Umbilical cord (tissue), 2 donors: ENCODE data around the gene BTBD7. TPM values are rescaled to one million over a fixed set of nuclear protein-coding genes. Genes with fewer than 3 reads are reported as not detected.

Source experiments
- DNase-seq: peaks from one replicate; pipeline ENCODE4 v3.0.0-alpha.2; 2015; ENCODE audit warnings: low spot score
- total RNA-seq: library from RNA; depleted of rRNA; stranded (reverse); fragments of >200 nt; gene quantifications from one replicate; pipeline ENCODE4 v1.2.3, GENCODE V29; 2014; ENCODE audit warnings: low replicate concordance; ENCODE audit not compliant: insufficient read depth

Gene BTBD7
- total RNA-seq, 1 donor from 2014 or later, result 54.7 TPM

- DNase-seq, result peak; percentile 47
Measured at GRCh38 chr14:93331002-93331727, 1.7 kb downstream of the BTBD7 start.

GRCh38 chr14:93330609-93331000 is 2.2 kb downstream of the BTBD7 start:
- no peak for DNase-seq

- DNase-seq, result no peak
Measured at GRCh38 chr14:93329965-93330608, 2.7 kb downstream of the BTBD7 start.

DNA sequence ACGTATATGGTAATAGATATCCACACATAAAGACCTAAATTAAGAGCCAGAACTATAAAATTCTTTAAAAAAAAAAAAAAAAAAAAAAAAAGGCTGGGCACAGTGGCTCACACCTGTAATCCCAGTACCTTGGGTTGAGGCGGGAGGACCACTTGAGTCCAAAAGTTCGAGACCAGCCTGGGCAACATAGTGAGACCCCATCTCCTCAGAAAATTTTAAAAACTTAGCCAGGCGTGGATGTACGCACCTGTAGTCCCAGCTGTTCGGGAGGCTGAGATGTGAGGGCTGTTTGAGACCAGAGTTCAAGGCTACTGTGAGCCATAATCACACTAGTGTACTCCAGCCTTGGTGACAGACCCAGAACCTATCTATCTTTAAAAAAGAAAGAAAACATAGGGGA is 4.3 kb downstream of the BTBD7 start:
- no peak for DNase-seq

- DNase-seq, result no peak
Measured at GRCh38 chr14:93326196-93326595, 6.6 kb downstream of the BTBD7 start.

DNA sequence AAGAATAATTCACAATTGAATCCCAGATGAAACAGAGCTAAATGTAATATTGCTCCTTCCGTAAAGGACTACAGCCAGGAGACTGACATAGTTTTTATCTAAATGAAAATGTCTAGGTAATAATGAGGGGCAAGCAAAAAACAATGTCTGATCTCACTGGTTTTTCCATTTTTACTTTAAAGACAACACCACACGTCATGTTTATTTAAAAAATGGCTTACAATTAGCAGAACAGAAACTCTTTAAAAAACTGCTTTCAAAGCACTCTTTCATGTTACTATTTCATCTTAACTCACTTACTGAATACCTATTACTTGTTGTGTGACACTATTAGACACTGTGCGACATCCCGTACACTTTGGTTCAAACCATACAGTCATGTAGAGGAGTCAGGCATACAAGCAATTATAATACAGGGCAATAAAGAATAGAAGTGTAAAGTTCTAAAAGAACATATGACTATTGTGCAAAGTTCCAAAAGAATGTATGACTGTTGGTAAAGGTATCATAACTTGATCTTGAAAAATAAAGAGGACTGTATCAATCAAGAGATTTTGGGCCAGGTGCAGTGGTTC is 9.1 kb downstream of the BTBD7 start:
- no peak for DNase-seq

DNA sequence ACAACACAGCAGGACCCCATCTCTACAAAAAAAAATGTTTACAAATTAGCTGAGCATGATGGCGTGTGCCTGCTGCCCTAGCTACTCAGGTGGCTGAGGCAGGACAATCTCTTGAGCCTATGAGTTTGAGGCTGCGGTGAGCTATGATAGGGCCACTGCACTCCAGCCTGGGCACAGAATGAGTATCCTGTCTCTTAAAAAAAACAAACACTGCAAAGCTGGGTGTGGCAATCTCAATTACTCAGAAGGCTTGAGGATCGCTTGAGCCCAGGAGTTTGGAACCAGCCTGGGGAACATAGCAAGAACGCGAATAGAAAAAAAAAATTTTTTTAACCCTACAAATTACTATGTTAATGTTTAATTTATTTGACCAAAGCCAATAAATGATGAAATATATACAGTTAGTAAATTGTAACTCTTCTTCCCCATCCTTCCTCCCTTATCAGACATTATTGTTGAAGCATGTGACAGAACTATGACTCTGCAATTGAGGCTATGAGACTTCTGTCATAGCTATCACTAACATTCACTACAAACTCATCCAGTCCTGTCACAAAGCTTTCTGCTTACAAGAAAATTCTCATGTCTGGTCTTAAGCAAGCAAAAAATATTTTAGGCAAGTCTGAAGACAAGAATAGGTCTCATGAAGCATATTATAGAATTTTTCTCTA is 9.8 kb downstream of the BTBD7 start:
- DNase-seq, result no peak

GRCh38 chr14:93320489-93320888 is 12.3 kb downstream of the BTBD7 start:
- no peak for DNase-seq

DNA sequence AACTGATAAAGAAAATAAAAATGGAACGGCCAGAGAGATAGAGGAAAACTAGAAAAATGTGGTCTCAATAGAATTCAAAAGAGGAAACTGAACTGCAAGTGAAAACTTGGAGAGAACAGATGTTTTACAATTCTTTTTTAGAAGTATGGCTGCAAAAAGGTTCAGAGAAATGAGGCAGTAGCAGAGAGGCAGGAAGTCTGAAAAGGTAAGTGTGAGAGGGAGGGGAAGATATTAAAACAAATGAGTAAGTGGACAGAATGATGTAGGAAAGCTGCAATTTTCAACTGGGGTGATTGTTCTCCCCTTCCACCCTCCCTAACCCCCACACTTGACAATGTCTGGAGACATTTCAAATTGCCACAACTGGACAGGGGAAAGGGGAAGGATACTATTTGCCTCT is 12.9 kb downstream of the BTBD7 start:
- no peak for DNase-seq

GRCh38 chr14:93319494-93319893 is 13.3 kb downstream of the BTBD7 start:
- no peak for DNase-seq

- DNase-seq, result no peak
Measured at GRCh38 chr14:93318927-93319326, 13.9 kb downstream of the BTBD7 start.

GRCh38 chr14:93317875-93318807 is 14.7 kb downstream of the BTBD7 start:
- DNase-seq, result peak; percentile 14

DNA sequence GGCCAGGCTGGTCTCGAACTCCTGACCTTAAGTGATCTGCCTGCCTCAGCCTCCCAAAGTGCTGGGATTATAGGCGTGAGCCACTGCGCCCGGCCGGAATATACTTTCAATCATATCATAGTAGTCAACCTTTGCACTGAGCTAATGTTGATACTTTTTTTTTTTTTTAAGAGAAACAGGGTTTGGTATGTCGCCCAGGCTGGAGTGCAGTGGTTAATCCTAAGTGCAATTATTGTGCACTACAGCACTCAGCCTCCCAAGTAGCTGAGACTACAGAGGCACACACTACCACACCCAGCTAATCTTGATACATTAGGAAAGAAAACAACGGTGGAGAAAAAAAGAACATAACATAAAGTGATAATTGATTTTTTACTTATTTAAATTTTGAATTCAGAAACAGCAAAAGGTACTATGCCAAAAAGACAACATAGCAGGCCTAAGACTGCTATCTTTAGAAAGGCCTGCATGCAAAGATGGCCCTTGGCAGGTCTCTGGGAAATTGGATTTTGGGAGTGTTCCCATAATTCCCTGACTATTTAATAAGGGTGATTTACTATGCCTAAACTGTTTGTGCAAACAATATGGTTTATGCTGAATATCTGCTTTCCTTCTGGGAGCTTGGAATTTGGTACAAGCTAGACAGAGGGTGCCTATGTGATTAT is 15.5 kb downstream of the BTBD7 start:
- no peak for DNase-seq

DNA sequence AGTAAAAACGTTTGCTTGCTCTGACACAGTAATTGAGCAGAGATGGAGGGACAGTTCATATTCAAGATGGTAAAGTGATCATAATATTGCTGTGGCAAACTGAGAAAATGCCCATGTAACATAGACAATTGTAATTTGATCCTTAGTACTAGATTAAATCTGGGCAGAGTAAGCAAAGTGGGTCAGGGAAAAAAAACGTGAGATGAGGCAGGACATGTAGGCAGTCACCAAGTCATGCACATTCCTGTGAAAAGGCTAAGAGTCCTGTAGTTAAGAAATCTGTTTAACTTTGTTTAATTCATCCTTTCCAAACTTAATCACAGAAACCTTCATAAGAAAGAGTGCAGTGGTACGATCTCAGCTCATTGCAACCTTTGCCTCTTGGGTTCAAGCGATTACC is 16.1 kb downstream of the BTBD7 start:
- no peak for DNase-seq

GRCh38 chr14:93315575-93315974 is 17.3 kb downstream of the BTBD7 start:
- no peak for DNase-seq

DNA sequence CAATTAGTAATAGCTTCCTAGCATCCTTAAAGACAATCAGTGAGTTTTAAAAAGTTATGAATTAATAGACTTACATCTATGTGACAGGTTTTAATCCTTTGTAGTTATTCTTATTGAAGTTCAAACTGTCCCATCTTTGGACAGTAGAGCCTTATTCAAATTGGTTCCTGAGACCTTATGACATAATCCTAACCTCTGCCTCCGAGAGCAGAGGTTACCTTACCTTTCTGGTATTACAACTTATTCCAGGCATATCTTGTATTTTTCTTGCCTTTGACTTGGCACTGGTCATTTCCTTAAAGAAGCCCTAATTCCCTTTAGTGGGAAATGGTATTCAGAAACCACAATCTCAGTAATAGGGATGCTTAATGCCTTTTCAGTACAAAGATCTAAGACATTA is 21.8 kb downstream of the BTBD7 start:
- DNase-seq, result no peak

DNA sequence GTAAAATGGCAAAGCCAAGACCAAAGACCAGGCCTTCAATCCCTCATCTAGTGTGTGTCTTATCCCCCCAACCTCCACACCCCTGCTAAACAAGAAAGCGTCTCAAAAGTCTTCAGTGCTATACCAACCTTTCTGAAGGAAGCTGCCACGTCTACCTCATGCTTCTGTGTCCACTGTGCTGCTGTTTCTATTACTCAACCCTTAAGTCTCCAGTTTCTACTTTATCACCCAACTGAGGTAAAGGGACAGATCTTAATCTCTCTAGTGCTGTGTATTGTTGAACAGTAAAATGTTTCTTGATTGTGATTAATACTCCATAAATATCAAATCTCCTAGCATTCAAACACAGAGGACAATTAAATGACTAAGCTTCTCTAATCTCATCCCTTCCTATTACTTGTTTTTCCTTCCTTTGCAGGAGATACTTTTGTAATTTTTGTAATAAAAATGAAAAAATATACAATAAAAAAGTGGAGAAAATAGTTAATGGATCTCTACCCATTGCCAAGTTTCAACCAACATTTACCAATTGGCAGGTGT is 23.3 kb downstream of the BTBD7 start:
- DNase-seq, result no peak

DNA sequence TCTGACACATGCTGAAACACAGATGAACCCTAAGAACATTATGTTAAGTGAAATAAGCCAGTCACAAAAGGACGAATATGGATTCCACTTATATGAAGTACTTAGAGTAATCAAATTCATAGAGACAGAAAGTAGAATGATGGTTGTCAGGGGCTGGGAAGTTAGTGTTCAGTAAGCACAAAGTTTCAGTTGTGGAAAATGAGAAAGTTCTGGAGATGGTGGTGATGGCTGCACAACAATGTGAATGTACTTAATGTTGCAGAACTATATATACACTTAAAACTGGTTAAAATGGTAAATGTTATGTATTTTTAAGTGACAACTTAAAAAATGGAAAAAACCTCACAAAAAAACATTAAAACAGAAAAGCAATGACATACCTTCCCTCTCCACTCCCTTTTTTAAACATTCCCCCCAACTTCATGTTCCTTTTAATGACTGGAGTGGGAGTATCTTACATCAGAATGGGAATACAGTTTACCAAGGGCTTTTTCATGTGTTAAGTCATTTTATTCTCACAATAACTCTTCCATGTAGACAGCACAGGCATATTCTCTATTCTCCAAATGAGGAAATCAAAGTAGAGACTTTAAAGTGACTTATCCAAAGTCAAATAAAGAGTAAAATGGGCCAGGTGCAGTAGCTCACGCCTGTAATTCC is 24.0 kb downstream of the BTBD7 start:
- DNase-seq, result no peak

- DNase-seq, result peak; percentile 80
Measured at GRCh38 chr14:93306812-93307211, 26.0 kb downstream of the BTBD7 start.
